Ramos (cell line): ENCODE results near the gene IRF2BP2.

ENCODE experiments used
- in situ Hi-C: fragments of 300-500 bp; cut with MboI; formaldehyde crosslinking; loops from one replicate; pipeline ENCODE4 v1.14.3; 2022; ENCODE audit warnings: low sequenced_read_pairs; ENCODE audit not compliant: unreplicated experiment

The IRF2BP2 gene

GRCh38 chr1:234602334-234603220 lies 7.4 kb downstream of the IRF2BP2 start:
- in situ Hi-C loops = no loop called here

GRCh38 chr1:234601301-234602017 lies 8.5 kb downstream of the IRF2BP2 start:
- in situ Hi-C loops = no loop called here

- in situ Hi-C loops = no loop called here
These were observed 9.3 kb downstream of the IRF2BP2 start for GRCh38 chr1:234600418-234601281.

- in situ Hi-C loops = loop anchor here (5.0 to 10.0 kb wide), 2 partner anchors 105 to 482 kb away; no protein-coding TSS in a partner anchor
These were observed 10.2 kb downstream of the IRF2BP2 start for GRCh38 chr1:234599617-234600417.

GRCh38 chr1:234598974-234599616 lies 10.9 kb downstream of the IRF2BP2 start:
- in situ Hi-C loops = loop anchor here (5.0 to 10.0 kb wide), 2 partner anchors 104 to 483 kb away; no protein-coding TSS in a partner anchor

- in situ Hi-C loops = loop anchor here (5.0 to 10.0 kb wide), 2 partner anchors 103 to 484 kb away; no protein-coding TSS in a partner anchor
These were observed 12.1 kb downstream of the IRF2BP2 start for GRCh38 chr1:234597894-234598293.

- in situ Hi-C loops = loop anchor here (5.0 to 10.0 kb wide), 2 partner anchors 101 to 486 kb away; no protein-coding TSS in a partner anchor
These were observed 14.1 kb downstream of the IRF2BP2 start for GRCh38 chr1:234595899-234596298.

GRCh38 chr1:234594575-234594974 lies 15.4 kb downstream of the IRF2BP2 start:
- in situ Hi-C loops = loop anchor here (10.0 kb wide), 1 partner anchor 100 kb away; no protein-coding TSS in a partner anchor

GRCh38 chr1:234593771-234594504 lies 16.0 kb downstream of the IRF2BP2 start:
- in situ Hi-C loops = loop anchor here (10.0 kb wide), 1 partner anchor 99 kb away; no protein-coding TSS in a partner anchor

GRCh38 chr1:234593109-234593508 lies 16.9 kb downstream of the IRF2BP2 start:
- in situ Hi-C loops = loop anchor here (10.0 kb wide), 1 partner anchor 98 kb away; no protein-coding TSS in a partner anchor

- in situ Hi-C loops = loop anchor here (10.0 kb wide), 1 partner anchor 97 kb away; no protein-coding TSS in a partner anchor
These were observed 17.7 kb downstream of the IRF2BP2 start for GRCh38 chr1:234592240-234592639.

- in situ Hi-C loops = loop anchor here (10.0 kb wide), 1 partner anchor 96 kb away; no protein-coding TSS in a partner anchor
These were observed 18.8 kb downstream of the IRF2BP2 start for GRCh38 chr1:234591131-234591530.

GRCh38 chr1:234589854-234590620 lies 19.9 kb downstream of the IRF2BP2 start:
- in situ Hi-C loops = loop anchor here (10.0 kb wide), 1 partner anchor 95 kb away; no protein-coding TSS in a partner anchor

GRCh38 chr1:234589064-234589800 lies 20.7 kb downstream of the IRF2BP2 start:
- in situ Hi-C loops = no loop called here

GRCh38 chr1:234588386-234588785 lies 21.6 kb downstream of the IRF2BP2 start:
- in situ Hi-C loops = no loop called here

- in situ Hi-C loops = no loop called here
These were observed 23.0 kb downstream of the IRF2BP2 start for GRCh38 chr1:234586892-234587485.
